ENCODE measurements around the gene TCERG1. TPM values are rescaled to one million over a fixed set of nuclear protein-coding genes. Genes with fewer than 3 reads are reported as not detected.

The TCERG1 gene
- total RNA-seq, 1 donor from 2014 or later, result 40.5 TPM

GRCh38 chr5:146516151-146516475, 69.0 kb downstream of the TCERG1 start, which contains the start of gene GPR151:
GPR151 (minus strand) TSS chr5:146516190; CDS start chr5:146516113, 77 bp downstream.
- H3K27ac Mint-ChIP-seq (ENCODE audit: unreplicated experiment), result no peak within 1 kb of the TSS

DNA sequence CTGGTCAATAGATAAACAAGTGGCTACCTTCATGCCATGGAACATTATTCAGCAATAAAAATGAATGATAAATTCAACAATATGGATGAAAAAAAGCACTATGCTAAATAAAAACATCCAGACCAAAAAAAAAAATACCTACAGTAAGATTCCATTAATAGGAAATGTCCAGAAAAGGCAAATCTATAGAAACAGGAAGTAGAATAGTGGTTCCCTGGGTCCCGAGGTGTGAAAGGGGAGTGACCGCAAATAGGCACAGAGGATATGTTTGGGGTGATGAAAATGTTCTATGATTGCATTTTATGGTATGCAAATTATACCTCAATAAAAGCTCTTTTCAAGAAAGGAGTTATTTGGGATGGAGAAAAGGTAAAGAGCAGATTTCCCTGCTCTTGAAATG, 72.4 kb downstream of the TCERG1 start:
- H3K4me3 Mint-ChIP-seq (ENCODE audit: unreplicated experiment), result no peak overlapping the region
- DNase-seq (ENCODE audit: low spot score), result no peak
- TF ChIP-seq, protein P1, sequence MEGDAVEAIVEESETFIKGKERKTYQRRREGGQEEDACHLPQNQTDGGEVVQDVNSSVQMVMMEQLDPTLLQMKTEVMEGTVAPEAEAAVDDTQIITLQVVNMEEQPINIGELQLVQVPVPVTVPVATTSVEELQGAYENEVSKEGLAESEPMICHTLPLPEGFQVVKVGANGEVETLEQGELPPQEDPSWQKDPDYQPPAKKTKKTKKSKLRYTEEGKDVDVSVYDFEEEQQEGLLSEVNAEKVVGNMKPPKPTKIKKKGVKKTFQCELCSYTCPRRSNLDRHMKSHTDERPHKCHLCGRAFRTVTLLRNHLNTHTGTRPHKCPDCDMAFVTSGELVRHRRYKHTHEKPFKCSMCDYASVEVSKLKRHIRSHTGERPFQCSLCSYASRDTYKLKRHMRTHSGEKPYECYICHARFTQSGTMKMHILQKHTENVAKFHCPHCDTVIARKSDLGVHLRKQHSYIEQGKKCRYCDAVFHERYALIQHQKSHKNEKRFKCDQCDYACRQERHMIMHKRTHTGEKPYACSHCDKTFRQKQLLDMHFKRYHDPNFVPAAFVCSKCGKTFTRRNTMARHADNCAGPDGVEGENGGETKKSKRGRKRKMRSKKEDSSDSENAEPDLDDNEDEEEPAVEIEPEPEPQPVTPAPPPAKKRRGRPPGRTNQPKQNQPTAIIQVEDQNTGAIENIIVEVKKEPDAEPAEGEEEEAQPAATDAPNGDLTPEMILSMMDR (IDR thresholded peaks at IDR 0.05), result no peak

More at GRCh38 chr5:146516151-146516475, 69.0 kb downstream of the TCERG1 start, which contains the start of gene GPR151:
- H3K4me1 Mint-ChIP-seq (ENCODE audit: low read depth), result no peaks in the 10 kb centered on the region
- DNase-seq (ENCODE audit: low spot score), result no peak
- no peaks in the 10 kb centered on the region for H3K9me3 Mint-ChIP-seq (ENCODE audit: low read depth)
- TF ChIP-seq, protein P1 (IDR thresholded peaks at IDR 0.05), result no peak
- no peaks in the 10 kb centered on the region for H3K27me3 Mint-ChIP-seq (ENCODE audit: low read depth)
- peaks cover 7% of the 10 kb centered on the region for H3K36me3 Mint-ChIP-seq (ENCODE audit: low read depth)
- no peak within 1 kb of the TSS for H3K4me3 Mint-ChIP-seq (ENCODE audit: unreplicated experiment)

GRCh38 chr5:146520731-146521130, 73.6 kb downstream of the TCERG1 start:
- DNase-seq (ENCODE audit: low spot score), result no peak
- Mint-ChIP-seq H3K27ac (ENCODE audit: unreplicated experiment) (no peak overlapping the region), H3K9me3 (ENCODE audit: low read depth) (no peaks in the 10 kb centered on the region), H3K4me3 (ENCODE audit: unreplicated experiment) (no peak overlapping the region), H3K4me1 (ENCODE audit: low read depth) (no peaks in the 10 kb centered on the region), H3K27me3 (ENCODE audit: low read depth) (peaks cover 13% of the 10 kb centered on the region), H3K36me3 (ENCODE audit: low read depth) (no peaks in the 10 kb centered on the region)
- TF ChIP-seq, protein P1 (IDR thresholded peaks at IDR 0.05), result no peak

More for the DNA sequence above, 72.4 kb downstream of the TCERG1 start:
- peaks cover 9% of the 10 kb centered on the region for H3K27me3 Mint-ChIP-seq (ENCODE audit: low read depth)
- H3K36me3 Mint-ChIP-seq (ENCODE audit: low read depth), result no peaks in the 10 kb centered on the region
- H3K9me3 Mint-ChIP-seq (ENCODE audit: low read depth), result no peaks in the 10 kb centered on the region
- H3K27ac Mint-ChIP-seq (ENCODE audit: unreplicated experiment), result no peak overlapping the region
- no peaks in the 10 kb centered on the region for H3K4me1 Mint-ChIP-seq (ENCODE audit: low read depth)

GRCh38 chr5:146521403-146522106, 74.4 kb downstream of the TCERG1 start:
- H3K27me3 Mint-ChIP-seq (ENCODE audit: low read depth), result peaks cover 13% of the 10 kb centered on the region
- no peaks in the 10 kb centered on the region for H3K36me3 Mint-ChIP-seq (ENCODE audit: low read depth)
- H3K4me1 Mint-ChIP-seq (ENCODE audit: low read depth), result no peaks in the 10 kb centered on the region
- H3K9me3 Mint-ChIP-seq (ENCODE audit: low read depth), result no peaks in the 10 kb centered on the region
- H3K27ac Mint-ChIP-seq (ENCODE audit: unreplicated experiment), result no peak overlapping the region
- no peak for DNase-seq (ENCODE audit: low spot score)
- TF ChIP-seq, protein P1 (IDR thresholded peaks at IDR 0.05), result no peak
- H3K4me3 Mint-ChIP-seq (ENCODE audit: unreplicated experiment), result no peak overlapping the region

- Mint-ChIP-seq H3K27me3 (ENCODE audit: low read depth) (peaks cover 21% of the 10 kb centered on the region), H3K36me3 (ENCODE audit: low read depth) (no peaks in the 10 kb centered on the region), H3K4me3 (ENCODE audit: unreplicated experiment) (no peak overlapping the region), H3K9me3 (ENCODE audit: low read depth) (no peaks in the 10 kb centered on the region), H3K27ac (ENCODE audit: unreplicated experiment) (no peak overlapping the region), H3K4me1 (ENCODE audit: low read depth) (no peaks in the 10 kb centered on the region)
- DNase-seq (ENCODE audit: low spot score), result no peak
- TF ChIP-seq, protein P1 (IDR thresholded peaks at IDR 0.05), result no peak
These were observed 76.6 kb downstream of the TCERG1 start for GRCh38 chr5:146523698-146524097.

All from chondrocyte (in vitro differentiated cells).